Measurements from ENCODE around the gene C10orf120. TPM values are rescaled to one million over a fixed set of nuclear protein-coding genes. Genes with fewer than 3 reads are reported as not detected.

The C10orf120 gene
- total RNA-seq, 1 donor from 2014 or later, result not detected

DNA sequence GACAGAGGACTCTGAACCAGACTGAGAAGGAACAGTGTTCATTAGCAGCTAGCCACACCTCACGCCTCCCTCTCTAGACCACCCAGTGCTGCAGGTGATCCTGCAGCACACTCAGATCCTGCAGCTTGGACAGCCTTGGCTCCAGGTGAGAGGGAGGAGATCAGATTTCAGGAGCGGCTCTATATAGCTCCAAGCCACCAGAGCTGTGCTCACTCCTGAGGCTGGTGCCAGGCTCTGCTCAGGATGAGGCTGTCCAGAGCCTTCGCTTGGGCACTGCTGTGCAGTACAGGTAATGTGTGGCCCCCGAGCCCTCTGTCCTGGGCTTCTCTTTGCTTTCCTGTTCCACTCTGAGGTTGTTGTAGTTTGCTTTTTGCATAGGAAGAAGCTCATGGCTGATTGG lies 42.4 kb downstream of the C10orf120 start:
- ATAC-seq, result peak; percentile 6
- Histone ChIP-seq H3K27ac (peak overlapping the region; percentile 59), H3K36me3 (no peaks in the 10 kb centered on the region), H3K4me3 (no peak overlapping the region), H3K4me1 (peaks cover 11% of the 10 kb centered on the region), H3K27me3 (peaks cover 11% of the 10 kb centered on the region), H3K9me3 (no peaks in the 10 kb centered on the region)
- TF ChIP-seq, protein P1, sequence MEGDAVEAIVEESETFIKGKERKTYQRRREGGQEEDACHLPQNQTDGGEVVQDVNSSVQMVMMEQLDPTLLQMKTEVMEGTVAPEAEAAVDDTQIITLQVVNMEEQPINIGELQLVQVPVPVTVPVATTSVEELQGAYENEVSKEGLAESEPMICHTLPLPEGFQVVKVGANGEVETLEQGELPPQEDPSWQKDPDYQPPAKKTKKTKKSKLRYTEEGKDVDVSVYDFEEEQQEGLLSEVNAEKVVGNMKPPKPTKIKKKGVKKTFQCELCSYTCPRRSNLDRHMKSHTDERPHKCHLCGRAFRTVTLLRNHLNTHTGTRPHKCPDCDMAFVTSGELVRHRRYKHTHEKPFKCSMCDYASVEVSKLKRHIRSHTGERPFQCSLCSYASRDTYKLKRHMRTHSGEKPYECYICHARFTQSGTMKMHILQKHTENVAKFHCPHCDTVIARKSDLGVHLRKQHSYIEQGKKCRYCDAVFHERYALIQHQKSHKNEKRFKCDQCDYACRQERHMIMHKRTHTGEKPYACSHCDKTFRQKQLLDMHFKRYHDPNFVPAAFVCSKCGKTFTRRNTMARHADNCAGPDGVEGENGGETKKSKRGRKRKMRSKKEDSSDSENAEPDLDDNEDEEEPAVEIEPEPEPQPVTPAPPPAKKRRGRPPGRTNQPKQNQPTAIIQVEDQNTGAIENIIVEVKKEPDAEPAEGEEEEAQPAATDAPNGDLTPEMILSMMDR (IDR thresholded peaks at IDR 0.05), result no peak
- intact Hi-C loops (cut with DNase I), result no loop called here
- DNase-seq, result peak; percentile 36

DNA sequence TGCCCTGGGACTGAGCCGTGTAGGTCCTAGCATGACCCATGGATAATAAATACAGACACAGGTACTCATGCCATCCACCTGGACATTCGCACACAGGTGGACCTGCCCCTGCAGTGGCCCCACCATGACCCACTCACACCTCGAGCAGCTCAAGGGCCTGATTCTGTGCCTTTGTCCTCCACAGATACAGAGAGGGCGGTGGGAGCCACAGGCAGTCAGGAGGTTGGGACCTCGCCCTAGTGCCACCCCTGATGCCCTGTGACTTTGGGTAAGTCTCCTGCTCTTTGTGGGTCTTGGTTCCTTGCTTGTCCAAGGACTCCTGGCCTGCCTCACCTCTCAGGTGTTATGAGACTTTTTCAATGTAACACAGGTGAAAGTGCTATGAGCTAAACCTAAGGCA lies 42.9 kb downstream of the C10orf120 start:
- peak; percentile 54 for DNase-seq
- intact Hi-C loops (cut with DNase I), result no loop called here
- no peak for ATAC-seq
- TF ChIP-seq, protein P1 (IDR thresholded peaks at IDR 0.05), result no peak
- Histone ChIP-seq H3K27ac (peak overlapping the region; percentile 59), H3K9me3 (no peaks in the 10 kb centered on the region), H3K4me3 (no peak overlapping the region), H3K27me3 (peaks cover 11% of the 10 kb centered on the region), H3K36me3 (no peaks in the 10 kb centered on the region), H3K4me1 (peaks cover 11% of the 10 kb centered on the region)

GRCh38 chr10:122656308-122656705 lies 43.3 kb downstream of the C10orf120 start:
- no peaks in the 10 kb centered on the region for H3K36me3 ChIP-seq
- no peaks in the 10 kb centered on the region for H3K9me3 ChIP-seq
- peaks cover 11% of the 10 kb centered on the region for H3K4me1 ChIP-seq
- DNase-seq (no peak), ATAC-seq (peak; percentile 53)
- H3K27me3 ChIP-seq, result peaks cover 11% of the 10 kb centered on the region
- H3K4me3 ChIP-seq, result no peak overlapping the region
- TF ChIP-seq, protein P1 (IDR thresholded peaks at IDR 0.05), result no peak
- intact Hi-C loops (cut with DNase I), result no loop called here
- H3K27ac ChIP-seq, result peak overlapping the region; percentile 59

GRCh38 chr10:122655524-122656307 lies 43.9 kb downstream of the C10orf120 start:
- ATAC-seq, result peak; percentile 88
- TF ChIP-seq, protein P1 (IDR thresholded peaks at IDR 0.05), result no peak
- no peaks in the 10 kb centered on the region for H3K36me3 ChIP-seq
- H3K9me3 ChIP-seq, result no peaks in the 10 kb centered on the region
- H3K4me1 ChIP-seq, result peaks cover 11% of the 10 kb centered on the region
- no peak overlapping the region for H3K27ac ChIP-seq
- intact Hi-C loops (cut with DNase I), result no loop called here
- peak; percentile 72 for DNase-seq
- no peak overlapping the region for H3K4me3 ChIP-seq
- peaks cover 11% of the 10 kb centered on the region for H3K27me3 ChIP-seq

DNA sequence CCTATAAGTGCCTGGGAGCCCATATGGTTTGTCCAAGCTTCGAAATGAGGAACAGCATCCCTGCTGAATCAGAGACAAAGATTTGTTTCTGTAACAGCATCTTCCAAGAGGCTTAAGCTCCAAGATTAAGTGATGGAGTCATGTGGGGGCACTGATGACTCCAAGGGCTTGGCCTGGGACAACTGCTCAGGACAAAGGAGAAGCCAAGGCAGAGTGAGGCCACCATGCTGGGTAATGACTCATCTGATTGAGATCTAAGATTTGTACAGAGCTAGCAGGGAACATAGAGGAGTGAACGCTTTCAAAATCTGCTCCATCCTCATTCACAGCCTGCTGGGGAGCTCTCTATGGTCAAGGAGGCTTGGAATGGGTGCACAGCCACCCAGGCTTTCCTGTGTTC lies 49.3 kb downstream of the C10orf120 start:
- Histone ChIP-seq H3K27me3 (peaks cover 11% of the 10 kb centered on the region), H3K36me3 (no peaks in the 10 kb centered on the region), H3K27ac (no peak overlapping the region), H3K9me3 (no peaks in the 10 kb centered on the region), H3K4me3 (no peak overlapping the region), H3K4me1 (no peaks in the 10 kb centered on the region)
- intact Hi-C loops (cut with DNase I), result no loop called here
- no peak for ATAC-seq
- TF ChIP-seq, protein P1 (IDR thresholded peaks at IDR 0.05), result no peak
- no peak for DNase-seq

Measured in upper lobe of right lung (tissue), 1 donor.